GM21825 (cell line): ENCODE results near the gene ANKMY2.
"Not testable (repeated sequence)": the region's sequence is repeated elsewhere in the genome, so short reads cannot be mapped to it uniquely, and the experiment has no call there.

ENCODE experiments used
- ATAC-seq: cut with Tn5 transposase; IDR thresholded peaks from one replicate; pipeline ENCODE4 v1.9.1; 2021; ENCODE audit warnings: mild to moderate bottlenecking, moderate library complexity; ENCODE audit not compliant: unreplicated experiment

Gene ANKMY2

DNA sequence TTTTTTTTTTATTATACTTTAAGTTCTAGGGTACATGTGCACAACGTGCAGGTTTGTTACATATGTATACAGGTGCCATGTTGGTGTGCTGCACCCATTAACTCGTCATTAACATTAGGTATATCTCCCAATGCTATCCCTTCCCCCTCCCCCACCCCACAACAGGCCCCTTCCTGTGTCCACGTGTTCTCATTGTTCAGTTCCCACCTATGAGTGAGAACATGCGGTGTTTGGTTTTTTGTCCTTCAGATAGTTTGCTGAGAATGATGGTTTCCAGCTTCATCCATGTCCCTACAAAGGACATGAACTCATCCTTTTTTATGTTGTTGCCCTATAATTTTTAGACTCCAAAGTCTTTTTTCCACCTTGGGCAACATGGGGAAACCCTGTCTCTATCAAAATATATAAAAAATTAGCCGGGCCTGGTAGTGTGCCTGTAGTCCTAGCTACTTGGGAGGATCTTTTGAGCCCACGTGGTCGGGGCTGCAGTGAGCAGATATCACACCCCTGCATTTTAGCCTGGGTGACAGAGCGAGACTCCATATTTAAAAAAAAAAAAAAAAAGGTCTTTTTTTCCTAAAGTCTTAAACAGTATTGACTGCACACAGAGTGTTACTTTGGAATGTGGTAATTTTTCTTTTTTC, 14.4 kb upstream of the ANKMY2 start:
- ATAC-seq, result not testable (repeated sequence)

GRCh38 chr7:16657656-16658279, 12.2 kb upstream of the ANKMY2 start:
- no peak for ATAC-seq

GRCh38 chr7:16656141-16656540, 10.6 kb upstream of the ANKMY2 start:
- ATAC-seq, result no peak

DNA sequence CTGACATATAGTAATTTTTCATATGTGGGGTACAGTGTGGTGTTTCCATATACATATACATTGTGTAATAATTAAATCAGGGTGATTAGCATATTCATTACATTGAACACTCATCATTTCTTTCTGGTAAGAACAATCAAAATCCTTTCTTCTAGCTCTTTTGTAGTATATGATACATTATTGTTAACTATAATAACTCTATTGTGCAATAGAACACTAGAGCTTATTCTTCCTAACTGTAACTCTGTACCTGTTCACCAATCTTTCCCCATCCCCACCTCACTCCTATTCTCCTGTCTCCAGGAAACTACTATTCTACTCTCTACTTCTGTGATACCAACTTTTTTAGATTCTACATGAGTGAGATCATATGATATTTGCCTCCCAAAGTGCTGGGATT, 9.8 kb upstream of the ANKMY2 start:
- no peak for ATAC-seq

GRCh38 chr7:16652888-16653287, 7.3 kb upstream of the ANKMY2 start:
- no peak for ATAC-seq

- no peak for ATAC-seq
These were observed 6.7 kb upstream of the ANKMY2 start for GRCh38 chr7:16652240-16652583.

DNA sequence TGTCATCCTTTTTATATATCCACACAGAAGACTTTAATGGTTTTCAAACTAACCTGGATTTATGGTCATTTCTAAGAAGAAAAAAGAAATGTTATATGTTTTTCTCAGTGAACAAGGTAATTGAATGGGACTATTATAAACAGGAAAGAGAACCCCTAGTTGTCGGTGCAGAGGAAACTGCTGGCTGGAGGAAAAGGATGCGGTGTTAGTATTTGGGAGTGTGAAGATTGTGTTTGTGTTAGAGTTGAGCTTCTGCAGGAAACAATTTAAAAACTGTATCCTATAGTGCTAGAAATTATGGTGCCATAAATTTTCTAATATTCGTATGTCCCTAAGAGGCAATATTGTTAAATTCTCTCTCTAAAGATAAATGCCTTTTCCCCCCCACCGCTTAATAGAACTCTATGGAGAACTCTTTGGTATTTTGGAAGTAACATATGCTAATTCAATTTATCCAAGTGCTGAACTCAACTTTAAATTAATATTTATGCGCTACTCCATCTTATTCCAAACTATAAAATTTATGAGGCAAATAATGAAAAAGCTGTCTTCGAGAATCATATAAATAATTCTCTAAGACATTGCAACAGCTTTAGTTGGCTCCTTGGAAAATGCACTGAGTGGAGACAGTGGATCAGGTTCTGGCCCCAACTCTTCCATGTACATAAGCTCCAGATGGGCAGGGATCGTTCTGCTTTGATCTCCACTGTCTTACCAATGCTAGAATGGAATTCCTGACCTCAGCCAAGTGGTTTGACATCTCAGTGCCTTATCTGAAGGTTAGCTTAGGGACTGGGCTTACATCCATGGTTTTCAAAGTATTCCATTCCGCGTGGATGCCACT, 6.1 kb upstream of the ANKMY2 start:
- no peak for ATAC-seq

DNA sequence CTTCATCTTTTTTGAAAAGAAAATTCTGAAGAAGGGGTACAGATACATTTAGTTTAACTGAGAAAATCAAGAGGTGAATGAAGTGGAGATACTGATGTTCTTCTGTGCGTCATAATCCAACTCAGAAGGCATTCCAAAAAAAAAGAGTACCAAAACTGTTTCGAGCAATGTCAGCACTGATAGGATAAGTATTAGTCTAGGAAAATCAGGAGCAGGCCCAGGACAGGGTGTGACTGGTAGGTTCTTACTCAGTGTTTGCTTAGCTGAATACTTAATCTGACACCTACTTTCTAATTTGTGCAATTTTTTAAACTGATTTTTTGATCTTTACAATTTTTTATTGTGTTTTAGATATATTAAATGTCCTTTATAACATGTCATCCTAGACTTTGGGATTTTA, 4.7 kb upstream of the ANKMY2 start:
- ATAC-seq, result no peak

DNA sequence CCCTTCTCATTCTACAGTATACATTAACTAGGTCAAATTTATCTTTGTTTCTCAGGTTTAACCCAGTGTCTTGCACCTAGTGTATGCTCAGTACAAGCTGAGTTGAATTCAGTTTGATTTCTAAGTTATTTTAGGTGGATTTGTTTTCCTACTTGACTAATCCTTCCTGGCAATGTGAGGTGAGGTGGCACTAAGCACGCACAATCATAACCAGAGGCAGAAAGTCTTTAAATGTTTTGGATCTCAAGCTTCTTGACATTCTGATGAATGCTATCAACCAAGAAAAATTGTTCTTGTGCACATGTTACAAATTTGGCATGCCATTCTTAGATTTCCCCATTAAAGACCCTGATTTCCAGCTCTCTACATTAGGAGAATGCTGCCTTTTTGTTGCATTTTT, 3.6 kb upstream of the ANKMY2 start:
- ATAC-seq, result no peak

DNA sequence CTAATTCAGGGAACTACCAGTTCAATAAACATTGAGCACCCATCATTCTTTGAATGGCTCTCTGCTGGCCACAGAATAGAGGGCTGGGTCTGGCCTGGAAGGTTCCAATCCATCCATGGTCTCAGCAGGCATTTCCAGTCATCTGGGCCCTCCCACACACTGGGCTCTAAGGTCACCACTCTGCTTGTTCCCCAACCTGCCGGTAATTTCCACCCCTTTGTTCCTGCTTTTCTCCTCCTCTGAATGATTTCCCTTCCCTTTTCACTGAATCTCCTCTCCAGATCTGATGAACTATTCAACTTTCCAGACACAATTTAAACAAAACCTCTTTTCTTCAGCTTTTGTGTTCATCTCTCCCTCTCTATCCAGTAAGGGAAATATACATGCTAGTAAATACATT, 3.0 kb upstream of the ANKMY2 start:
- ATAC-seq, result no peak

- ATAC-seq, result no peak
These were observed 1.9 kb upstream of the ANKMY2 start for GRCh38 chr7:16647435-16647960.

GRCh38 chr7:16646472-16647072, 1.0 kb upstream of the ANKMY2 start:
- no peak for ATAC-seq

- ATAC-seq, result no peak
These were observed 640 bp downstream of the ANKMY2 start for GRCh38 chr7:16644636-16645592.

DNA sequence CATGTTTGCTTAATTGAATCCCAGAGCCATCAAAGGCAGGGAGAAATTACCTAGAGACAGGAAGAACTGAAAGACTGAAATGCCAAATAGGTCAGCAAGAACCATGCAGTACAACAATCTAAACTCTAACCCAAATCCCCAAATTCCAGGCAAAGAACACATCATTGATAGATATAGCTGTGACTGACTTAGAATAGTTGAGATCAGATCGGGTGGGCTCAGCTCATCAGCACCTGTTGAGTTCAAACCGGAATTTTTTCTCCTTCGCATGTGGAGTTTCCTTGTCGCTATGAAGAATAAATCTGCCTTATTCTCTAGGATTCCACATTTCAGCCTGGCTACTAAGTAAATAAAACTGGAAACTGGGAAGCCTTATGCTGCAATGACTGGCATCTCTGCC, 1.4 kb downstream of the ANKMY2 start:
- no peak for ATAC-seq

DNA sequence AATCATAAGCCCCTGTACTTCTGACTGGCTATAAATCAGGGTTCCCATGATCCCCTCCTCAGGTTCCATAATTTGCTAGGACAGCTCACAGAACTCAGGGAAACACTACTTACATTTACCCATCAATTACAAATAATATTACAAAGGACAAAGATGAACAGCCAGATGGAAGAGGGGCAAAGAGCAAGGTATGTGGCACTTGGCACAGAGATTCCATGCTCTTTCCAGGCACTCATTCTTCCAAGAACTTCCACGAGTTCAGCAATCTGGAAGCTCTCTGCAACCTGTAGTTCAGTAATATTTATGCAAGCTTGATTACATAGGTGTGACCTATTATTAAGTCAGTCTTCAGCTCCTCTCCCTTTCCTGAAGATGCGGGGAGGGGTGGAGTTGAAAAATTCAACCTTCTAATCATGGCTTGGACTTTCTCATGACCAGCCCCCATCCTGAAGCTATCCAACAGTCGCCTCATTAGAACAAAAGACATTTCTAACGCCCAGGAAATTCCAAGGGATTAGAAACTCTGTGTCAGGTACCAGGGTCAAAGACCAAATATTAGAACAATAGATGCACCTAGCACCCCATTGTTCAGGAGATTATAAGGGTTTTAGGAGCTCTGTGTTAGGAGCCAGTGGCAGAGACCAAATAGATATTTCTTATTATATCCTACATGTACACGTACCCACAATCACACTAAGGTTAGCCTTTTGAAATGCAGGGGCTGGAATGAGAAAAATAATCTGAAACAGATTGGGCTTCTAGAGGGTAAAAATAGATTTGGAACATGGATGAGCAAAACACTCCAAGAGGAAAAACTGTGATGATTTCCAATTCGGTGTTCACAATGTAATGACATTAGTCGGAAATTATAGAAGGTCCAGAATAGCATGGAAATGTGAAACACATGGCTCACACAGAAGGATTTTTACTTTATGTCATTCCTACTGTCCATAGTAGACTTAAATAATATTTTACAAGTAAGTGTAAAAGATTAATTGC, 7.0 kb downstream of the ANKMY2 start:
- ATAC-seq, result no peak

- no peak for ATAC-seq
These were observed 8.2 kb downstream of the ANKMY2 start for GRCh38 chr7:16637379-16637778.

- ATAC-seq, result no peak
These were observed 8.9 kb downstream of the ANKMY2 start for GRCh38 chr7:16636555-16637101.

- no peak for ATAC-seq
These were observed 11.2 kb downstream of the ANKMY2 start for GRCh38 chr7:16634271-16634738.

DNA sequence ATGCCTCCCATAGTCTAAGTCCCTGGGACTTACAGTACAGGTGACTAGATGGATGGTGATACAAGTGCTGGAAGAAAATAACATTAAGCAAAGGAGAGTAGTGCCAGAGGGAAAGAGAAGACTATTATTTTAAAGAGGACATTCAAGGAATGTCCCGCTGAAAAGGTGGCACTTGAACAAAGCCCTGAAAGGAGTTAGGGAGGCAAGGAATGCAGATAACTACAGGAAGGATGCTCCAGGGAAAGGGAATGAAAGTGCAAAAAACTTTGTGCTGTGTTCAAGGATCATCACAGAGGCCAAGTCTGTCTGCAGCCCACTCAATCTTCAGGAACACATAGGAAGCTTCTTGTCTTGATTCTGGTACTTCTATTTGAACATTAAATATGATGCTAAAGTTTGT, 14.9 kb downstream of the ANKMY2 start:
- ATAC-seq, result no peak
